WI38 (cell line): ENCODE results near the gene TRIM27.

Source experiments
- H3K4me3 ChIP-seq: 2 replicates; pipeline ENCODE4 v1.5.1; 2011; ENCODE audit warnings: low read depth, mild to moderate bottlenecking, control low read depth, low read length
- TF ChIP-seq, protein P1 (sequence below): IDR thresholded peaks from 2 replicates; pipeline ENCODE4 v1.5.1; 2012; ENCODE audit warnings: low read depth, mild to moderate bottlenecking, control low read depth, low read length

The TRIM27 gene

DNA sequence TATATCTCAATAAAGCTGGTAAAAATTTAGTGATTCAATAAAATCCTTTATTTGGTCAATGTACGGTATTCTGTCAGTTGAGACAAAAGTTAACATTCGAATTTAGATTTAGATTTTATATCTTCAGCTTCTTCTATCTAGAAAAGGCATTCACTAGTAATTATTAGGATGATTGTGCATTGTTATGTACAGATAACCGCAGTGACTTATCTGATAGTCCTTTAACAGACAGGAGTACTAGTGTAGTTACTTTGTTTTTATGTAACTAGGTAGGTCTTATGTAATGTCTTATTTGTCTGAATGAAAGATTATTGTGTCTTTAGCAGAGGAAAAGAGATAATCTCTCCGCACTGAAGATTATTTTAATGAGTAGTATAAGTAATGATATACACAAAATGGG is 31.3 kb downstream of the TRIM27 start:
- no peak overlapping the region for H3K4me3 ChIP-seq

DNA sequence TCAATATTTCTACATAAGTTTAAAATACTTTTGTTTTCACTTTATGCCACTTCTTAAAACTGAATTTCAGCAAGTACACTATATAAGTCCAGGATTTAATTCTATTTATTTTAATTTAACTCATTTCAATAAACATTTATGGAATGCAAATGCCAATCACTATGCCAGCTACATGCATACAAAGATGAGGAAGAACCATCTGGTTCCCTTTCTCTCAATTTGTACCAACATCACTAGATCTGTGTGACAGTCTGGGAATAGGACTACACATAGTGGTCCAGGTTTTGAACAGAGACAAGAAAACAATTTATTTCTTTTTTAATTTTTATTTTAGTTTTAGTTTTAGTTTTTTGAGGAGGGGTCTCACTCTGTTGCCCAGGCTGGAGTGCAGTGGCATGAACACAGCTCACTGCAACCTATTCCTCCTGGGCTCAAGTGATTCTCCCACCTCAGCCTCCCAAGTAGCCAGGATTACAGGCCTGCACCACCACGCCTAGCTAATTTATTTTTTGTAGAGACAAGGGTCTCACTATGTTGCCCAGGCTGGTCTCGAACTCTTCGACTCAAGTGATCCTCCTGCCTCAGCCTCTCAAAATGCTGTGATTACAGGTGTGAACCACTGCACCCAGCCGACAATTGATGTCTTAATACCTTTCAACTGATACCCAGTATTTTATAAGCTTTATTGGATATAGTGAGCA is 35.8 kb downstream of the TRIM27 start:
- H3K4me3 ChIP-seq, result no peak overlapping the region
- TF ChIP-seq, protein P1, sequence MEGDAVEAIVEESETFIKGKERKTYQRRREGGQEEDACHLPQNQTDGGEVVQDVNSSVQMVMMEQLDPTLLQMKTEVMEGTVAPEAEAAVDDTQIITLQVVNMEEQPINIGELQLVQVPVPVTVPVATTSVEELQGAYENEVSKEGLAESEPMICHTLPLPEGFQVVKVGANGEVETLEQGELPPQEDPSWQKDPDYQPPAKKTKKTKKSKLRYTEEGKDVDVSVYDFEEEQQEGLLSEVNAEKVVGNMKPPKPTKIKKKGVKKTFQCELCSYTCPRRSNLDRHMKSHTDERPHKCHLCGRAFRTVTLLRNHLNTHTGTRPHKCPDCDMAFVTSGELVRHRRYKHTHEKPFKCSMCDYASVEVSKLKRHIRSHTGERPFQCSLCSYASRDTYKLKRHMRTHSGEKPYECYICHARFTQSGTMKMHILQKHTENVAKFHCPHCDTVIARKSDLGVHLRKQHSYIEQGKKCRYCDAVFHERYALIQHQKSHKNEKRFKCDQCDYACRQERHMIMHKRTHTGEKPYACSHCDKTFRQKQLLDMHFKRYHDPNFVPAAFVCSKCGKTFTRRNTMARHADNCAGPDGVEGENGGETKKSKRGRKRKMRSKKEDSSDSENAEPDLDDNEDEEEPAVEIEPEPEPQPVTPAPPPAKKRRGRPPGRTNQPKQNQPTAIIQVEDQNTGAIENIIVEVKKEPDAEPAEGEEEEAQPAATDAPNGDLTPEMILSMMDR, result no peak

More for the DNA sequence above, 31.3 kb downstream of the TRIM27 start:
- TF ChIP-seq, protein P1, result no peak

DNA sequence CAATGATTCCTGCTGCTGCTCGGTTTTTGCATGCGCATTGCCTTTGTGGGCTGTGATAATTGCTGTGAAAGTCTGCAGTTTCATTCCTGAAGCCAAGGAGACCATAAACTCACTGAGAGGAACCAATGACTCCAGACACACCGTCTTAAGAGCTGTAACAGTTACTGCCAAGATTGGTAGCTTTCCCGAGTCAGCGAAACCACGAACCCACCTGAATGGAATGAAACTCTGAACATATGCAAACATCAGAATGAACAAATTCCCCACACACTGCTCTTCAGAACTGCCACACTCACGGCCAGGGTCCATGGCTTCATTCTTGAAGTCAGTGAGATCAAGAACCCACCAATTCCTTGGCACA is 37.7 kb downstream of the TRIM27 start:
- no peak overlapping the region for H3K4me3 ChIP-seq
- TF ChIP-seq, protein P1, result no peak

DNA sequence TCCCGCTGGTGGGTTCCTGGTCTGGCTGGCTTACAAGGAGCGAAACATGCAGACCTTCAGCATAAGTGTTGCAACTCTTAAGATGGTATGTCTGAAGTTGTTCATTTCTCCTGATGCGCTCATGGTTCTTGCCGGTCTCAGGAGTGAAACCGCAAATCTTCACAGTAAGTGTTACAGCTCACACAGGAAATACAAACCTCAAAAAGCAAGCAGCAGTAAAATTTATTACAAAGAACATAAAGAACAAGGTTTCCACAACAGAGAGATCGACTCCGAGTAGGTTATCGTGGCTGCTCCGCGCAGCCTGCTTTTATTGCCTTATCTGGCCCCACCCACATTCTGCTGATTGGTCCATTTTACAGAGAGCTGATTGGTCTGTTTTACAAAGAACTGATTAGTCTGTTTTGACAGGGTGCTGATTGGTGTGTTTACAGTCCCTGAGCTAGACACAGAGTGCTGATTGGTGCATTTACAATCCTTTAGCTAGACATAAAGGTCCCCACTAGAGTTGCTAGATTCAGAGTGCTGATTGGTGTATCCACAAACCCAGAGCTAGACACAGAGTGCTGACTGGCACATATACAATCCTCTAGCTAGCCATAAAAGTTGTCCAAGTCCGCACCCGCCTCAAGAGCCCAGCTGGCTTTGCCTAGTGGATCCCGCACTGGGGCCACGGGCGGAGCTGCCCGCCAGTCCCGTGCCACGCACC is 39.2 kb downstream of the TRIM27 start:
- TF ChIP-seq, protein P1, result no peak
- H3K4me3 ChIP-seq, result no peak overlapping the region

DNA sequence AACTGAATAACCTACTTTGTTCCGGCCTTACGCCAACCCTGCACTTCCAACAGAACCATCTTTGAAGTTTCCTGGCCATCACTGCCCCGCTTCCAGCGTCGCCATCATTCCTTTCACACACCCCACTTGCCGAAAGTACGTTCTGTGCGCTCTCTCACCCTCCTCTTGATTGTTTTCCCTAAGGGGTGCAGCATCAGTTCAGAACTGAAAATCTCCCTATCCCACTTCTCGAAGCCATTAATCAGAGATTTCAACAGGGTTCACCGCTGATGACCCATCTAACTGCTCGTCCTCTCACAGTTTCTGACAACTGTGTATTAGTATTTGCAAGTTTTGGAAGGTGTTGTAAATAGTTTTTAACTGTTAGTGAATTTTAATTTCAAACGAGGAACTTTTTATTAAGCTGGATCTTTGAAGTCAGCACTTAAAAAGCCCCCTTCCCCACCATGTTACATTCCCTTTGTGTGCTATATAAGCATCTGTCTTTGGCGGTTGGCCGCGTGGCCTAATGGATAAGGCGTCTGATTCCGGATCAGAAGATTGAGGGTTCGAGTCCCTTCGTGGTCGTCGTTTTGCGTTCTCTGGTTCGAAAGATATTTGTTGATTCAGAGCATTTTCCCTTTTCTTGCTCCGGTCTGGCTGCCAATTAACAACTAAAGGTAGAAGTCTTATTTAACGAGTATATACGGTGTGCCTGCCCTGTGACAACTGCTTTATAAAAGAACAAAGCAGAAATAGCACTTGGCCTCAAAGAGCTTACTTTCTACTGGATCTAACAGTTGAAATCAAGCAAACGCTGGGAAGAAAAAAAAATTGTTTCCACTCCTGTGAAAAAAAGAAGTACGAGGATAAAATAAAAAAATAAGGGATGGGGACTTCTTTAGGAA is 42.6 kb downstream of the TRIM27 start:
- TF ChIP-seq, protein P1, result no peak
- H3K4me3 ChIP-seq, result peak overlapping the region; percentile 81

DNA sequence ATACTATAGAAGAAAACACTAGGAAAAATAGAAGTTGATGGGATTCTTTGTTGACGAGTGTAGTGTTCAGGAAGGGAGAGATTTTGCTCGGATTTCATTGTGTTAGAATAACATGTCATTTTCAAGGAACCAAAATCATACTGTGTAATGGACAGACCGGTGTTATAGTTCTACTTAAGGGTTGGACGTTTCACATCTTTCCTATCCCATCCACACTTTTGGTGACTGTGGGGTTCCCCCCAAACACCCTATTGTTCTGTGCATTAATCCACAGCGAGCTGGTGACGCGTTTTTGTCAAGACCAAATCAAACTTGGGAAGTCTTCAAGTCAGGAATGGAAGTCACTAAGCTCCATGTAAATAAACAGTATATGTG is 43.3 kb downstream of the TRIM27 start:
- TF ChIP-seq, protein P1, result no peak
- H3K4me3 ChIP-seq, result peak overlapping the region; percentile 81
